HEK293T (cell line): ENCODE results near the gene PLK4.

ENCODE experiments used
- CTCF ChIA-PET: fragments of 350-600 bp; formaldehyde crosslinking; extraction: SDS; loops from one replicate; lab custom pipeline; 2021; ENCODE audit warnings: antibody characterized with exemption, inconsistent platforms; lab: Yijun Ruan, JAX
- POLR2A ChIA-PET: fragments of 350-600 bp; formaldehyde crosslinking; extraction: SDS; loops from one replicate; lab custom pipeline; 2020; ENCODE audit warnings: antibody characterized with exemption, inconsistent platforms; lab: Yijun Ruan, JAX
- DNase-seq: peaks from one replicate; pipeline ENCODE4 v3.0.0; 2012; ENCODE audit warnings: mixed read lengths; ENCODE audit errors: extremely low spot score
- ARNT ChIP-seq: fragments of 450-650 bp; IDR thresholded peaks from 2 replicates; pipeline ENCODE4 v1.6.1; 2017; ENCODE audit warnings: mild to moderate bottlenecking
- BHLHE40 ChIP-seq: fragments of 450-650 bp; IDR thresholded peaks from 2 replicates; pipeline ENCODE4 v1.6.1; 2016; ENCODE audit warnings: mild to moderate bottlenecking, moderate library complexity, borderline replicate concordance
- CTBP1 ChIP-seq: fragments of 450-650 bp; IDR thresholded peaks from 2 replicates; pipeline ENCODE4 v1.6.1; 2016; ENCODE audit warnings: borderline replicate concordance
- ELF4 ChIP-seq: fragments of 450-650 bp; IDR thresholded peaks from 2 replicates; pipeline ENCODE4 v1.6.1; 2017; ENCODE audit warnings: antibody characterized with exemption
- FOXA1 ChIP-seq: fragments of 450-650 bp; IDR thresholded peaks from 2 replicates; pipeline ENCODE4 v1.6.1; 2016; ENCODE audit warnings: mild to moderate bottlenecking
- FOXK2 ChIP-seq: fragments of 450-650 bp; IDR thresholded peaks from 2 replicates; pipeline ENCODE4 v1.6.1; 2016; ENCODE audit warnings: mild to moderate bottlenecking
- FOXM1 ChIP-seq: fragments of 450-650 bp; IDR thresholded peaks from 2 replicates; pipeline ENCODE4 v1.6.1; 2017; ENCODE audit warnings: mild to moderate bottlenecking, borderline replicate concordance
- HDGF ChIP-seq: fragments of 450-650 bp; IDR thresholded peaks from 2 replicates; pipeline ENCODE4 v1.6.1; 2017; ENCODE audit warnings: antibody characterized with exemption, borderline replicate concordance
- L3MBTL2 ChIP-seq: fragments of 450-650 bp; conservative IDR thresholded peaks from 2 replicates; pipeline ENCODE4 v1.6.1; 2016; ENCODE audit warnings: mild to moderate bottlenecking
- LEF1 ChIP-seq: fragments of 450-650 bp; IDR thresholded peaks from 2 replicates; pipeline ENCODE4 v1.6.1; 2017; ENCODE audit warnings: mild to moderate bottlenecking, borderline replicate concordance
- NFRKB ChIP-seq: fragments of 450-650 bp; IDR thresholded peaks from 2 replicates; pipeline ENCODE4 v1.6.1; 2016; ENCODE audit warnings: mild to moderate bottlenecking, moderate library complexity
- PKNOX1 ChIP-seq: fragments of 450-650 bp; IDR thresholded peaks from 2 replicates; pipeline ENCODE4 v1.6.1; 2016
- SP1 ChIP-seq: fragments of 450-650 bp; IDR thresholded peaks from 2 replicates; pipeline ENCODE4 v1.6.1; 2017
- SUZ12 ChIP-seq: fragments of 450-650 bp; IDR thresholded peaks from 2 replicates; pipeline ENCODE4 v1.6.1; 2016; ENCODE audit warnings: mild to moderate bottlenecking
- TARDBP ChIP-seq: fragments of 450-650 bp; IDR thresholded peaks from 2 replicates; pipeline ENCODE4 v1.6.1; 2016
- ZNF384 ChIP-seq: fragments of 450-650 bp; IDR thresholded peaks from 2 replicates; pipeline ENCODE4 v1.6.1; 2016

PLK4 gene

GRCh38 chr4:127846061-127846460 lies 34.6 kb upstream of the PLK4 start:
- ChIA-PET CTCF (no interaction called here), POLR2A (no interaction called here)
- DNase-seq: no peak
- TF ChIP-seq L3MBTL2 (no peak), HDGF (no peak), SP1 (no peak), FOXM1 (no peak), BHLHE40 (no peak), FOXK2 (no peak), ZNF384 (no peak), ELF4 (no peak), CTBP1 (no peak), ARNT (no peak), LEF1 (no peak), TARDBP (no peak), SUZ12 (no peak), FOXA1 (no peak), NFRKB (no peak), PKNOX1 (no peak)

- no peak for TF ChIP-seq HDGF
- TF ChIP-seq TARDBP: no peak
- TF ChIP-seq ZNF384: no peak
- no peak for TF ChIP-seq FOXM1
- no peak for TF ChIP-seq SP1
- no peak for TF ChIP-seq L3MBTL2
- TF ChIP-seq FOXA1: no peak
- TF ChIP-seq ELF4: no peak
- no peak for TF ChIP-seq SUZ12
- TF ChIP-seq BHLHE40: no peak
- TF ChIP-seq LEF1: no peak
- no peak for TF ChIP-seq PKNOX1
- TF ChIP-seq NFRKB: no peak
- no peak for TF ChIP-seq FOXK2
- no peak for TF ChIP-seq ARNT
- no peak for TF ChIP-seq CTBP1
- ChIA-PET POLR2A (no interaction called here), CTCF (no interaction called here)
- no peak for DNase-seq
Measured at GRCh38 chr4:127846765-127847164, 33.9 kb upstream of the PLK4 start.

GRCh38 chr4:127849505-127850234 lies 31.0 kb upstream of the PLK4 start:
- POLR2A ChIA-PET: no interaction called here

GRCh38 chr4:127852661-127853060 lies 28.0 kb upstream of the PLK4 start:
- TF ChIP-seq L3MBTL2 (no peak), HDGF (no peak), FOXM1 (no peak), FOXK2 (no peak), NFRKB (no peak), SP1 (no peak), CTBP1 (no peak), SUZ12 (no peak), LEF1 (no peak), ZNF384 (no peak), TARDBP (no peak), PKNOX1 (no peak), FOXA1 (no peak), ELF4 (no peak)
- POLR2A ChIA-PET: no interaction called here
- no peak for DNase-seq
- CTCF ChIA-PET: no interaction called here

More at GRCh38 chr4:127849505-127850234, 31.0 kb upstream of the PLK4 start:
- CTCF ChIA-PET: no interaction called here
- DNase-seq: no peak
- no peak for TF ChIP-seq SUZ12
- TF ChIP-seq CTBP1: no peak
- TF ChIP-seq HDGF: no peak
- no peak for TF ChIP-seq FOXM1
- TF ChIP-seq ELF4: no peak

GRCh38 chr4:127856196-127856812 lies 24.4 kb upstream of the PLK4 start:
- DNase-seq: no peak
- CTCF ChIA-PET: no interaction called here
- TF ChIP-seq FOXM1: no peak
- POLR2A ChIA-PET: no interaction called here

GRCh38 chr4:127856813-127857447 lies 23.8 kb upstream of the PLK4 start:
- POLR2A ChIA-PET: no interaction called here

More at GRCh38 chr4:127856813-127857447, 23.8 kb upstream of the PLK4 start:
- CTCF ChIA-PET: no interaction called here
- no peak for DNase-seq
- no peak for TF ChIP-seq TARDBP
- no peak for TF ChIP-seq CTBP1
- TF ChIP-seq NFRKB: no peak
- TF ChIP-seq FOXM1: no peak
- no peak for TF ChIP-seq PKNOX1
- TF ChIP-seq FOXA1: no peak
- TF ChIP-seq FOXK2: no peak
- TF ChIP-seq SP1: no peak
- no peak for TF ChIP-seq HDGF
- TF ChIP-seq L3MBTL2: no peak
- TF ChIP-seq LEF1: no peak
- TF ChIP-seq ELF4: no peak
- no peak for TF ChIP-seq BHLHE40
- no peak for TF ChIP-seq SUZ12
- TF ChIP-seq ARNT: no peak
- no peak for TF ChIP-seq ZNF384
